WTC11 (cell line): Measurements from ENCODE around the gene CRNKL1. TPM values are rescaled to one million over a fixed set of nuclear protein-coding genes. Genes with fewer than 3 reads are reported as not detected.

Source experiments
- ATAC-seq: fragments of 200-7000 bp; cut with Tn5 transposase; 2 replicates; pipeline ENCODE4 v1.10.0; 2021; ENCODE audit warnings: mild to moderate bottlenecking, moderate library complexity
- CTCF ChIA-PET: fragments of 300-600 bp; sonication (Branson Sonifier 250); formaldehyde crosslinking; loops from one replicate; lab custom pipeline; 2021; ENCODE audit warnings: antibody characterized with exemption; lab: Charles Lee
- POLR2A ChIA-PET: fragments of 350-600 bp; sonication (Branson Sonifier 250); formaldehyde crosslinking; loops from one replicate; lab custom pipeline; 2021; ENCODE audit warnings: antibody characterized with exemption; lab: Charles Lee
- DNase-seq: peaks from one replicate; pipeline ENCODE4 v3.0.0; 2021; ENCODE audit warnings: low spot score
- H3K27ac Mint-ChIP-seq: 2 replicates; pipeline ENCODE4 v1.8.0; 2021; ENCODE audit warnings: mixed read lengths
- H3K27me3 Mint-ChIP-seq: 2 replicates; pipeline ENCODE4 v1.8.0; 2021; ENCODE audit warnings: low read depth, mild to moderate bottlenecking, moderate library complexity, mixed read lengths
- H3K36me3 Mint-ChIP-seq: 2 replicates; pipeline ENCODE4 v1.8.0; 2021; ENCODE audit warnings: mixed read lengths
- H3K4me1 Mint-ChIP-seq: 2 replicates; pipeline ENCODE4 v1.8.0; 2022; ENCODE audit warnings: mixed read lengths
- H3K4me3 Mint-ChIP-seq: 2 replicates; pipeline ENCODE4 v1.8.0; 2021; ENCODE audit warnings: mild to moderate bottlenecking, moderate library complexity, mixed read lengths
- H3K9me3 Mint-ChIP-seq: 2 replicates; pipeline ENCODE4 v1.8.0; 2021; ENCODE audit warnings: mixed read lengths
- ELF4 ChIP-seq: sonication (generic); formaldehyde crosslinking; IDR thresholded peaks from 2 replicates; pipeline ENCODE4 v1.8.1; 2022; ENCODE audit warnings: low read depth, mild to moderate bottlenecking, moderate library complexity, missing genetic modification reagents
- JAZF1 ChIP-seq: fragments of 250-450 bp; sonication (Bioruptor Pico); IDR thresholded peaks from 2 replicates; pipeline ENCODE4 v1.9.0; 2021; ENCODE audit warnings: moderate library complexity, mild to moderate bottlenecking, inconsistent platforms
- JUN ChIP-seq: sonication (generic); formaldehyde crosslinking; IDR thresholded peaks from 2 replicates; pipeline ENCODE4 v1.8.0; 2023; ENCODE audit warnings: mild to moderate bottlenecking, missing genetic modification reagents
- KAT7 ChIP-seq: sonication (generic); formaldehyde crosslinking; IDR thresholded peaks from 2 replicates; pipeline ENCODE4 v1.8.1; 2023; ENCODE audit warnings: missing genetic modification reagents, mild to moderate bottlenecking, borderline replicate concordance
- MYBL2 ChIP-seq: sonication (generic); formaldehyde crosslinking; IDR thresholded peaks from 2 replicates; pipeline ENCODE4 v1.8.1; 2023; ENCODE audit warnings: mild to moderate bottlenecking, moderate library complexity, missing genetic modification reagents
- NFATC4 ChIP-seq: fragments of 250-450 bp; sonication (Bioruptor Pico); IDR thresholded peaks from 2 replicates; pipeline ENCODE4 v1.9.0; 2021; ENCODE audit warnings: mild to moderate bottlenecking
- TCF7 ChIP-seq: sonication (generic); formaldehyde crosslinking; IDR thresholded peaks from 2 replicates; pipeline ENCODE4 v1.8.0; 2022; ENCODE audit warnings: mild to moderate bottlenecking, low read depth, missing genetic modification reagents, moderate library complexity
- TEAD4 ChIP-seq: sonication (generic); formaldehyde crosslinking; IDR thresholded peaks from 2 replicates; pipeline ENCODE4 v1.8.0; 2022; ENCODE audit warnings: mild to moderate bottlenecking, missing genetic modification reagents
- ZBTB21 ChIP-seq: sonication (generic); formaldehyde crosslinking; IDR thresholded peaks from 2 replicates; pipeline ENCODE4 v1.8.1; 2023; ENCODE audit warnings: mild to moderate bottlenecking, missing genetic modification reagents, borderline replicate concordance
- ZNF263 ChIP-seq: sonication (generic); formaldehyde crosslinking; IDR thresholded peaks from 2 replicates; pipeline ENCODE4 v1.8.1; 2022; ENCODE audit warnings: low read depth, mild to moderate bottlenecking, moderate library complexity, missing genetic modification reagents
- ZNF317 ChIP-seq: sonication (generic); formaldehyde crosslinking; IDR thresholded peaks from 2 replicates; pipeline ENCODE4 v1.8.1; 2023; ENCODE audit warnings: low read depth, mild to moderate bottlenecking, moderate library complexity, missing genetic modification reagents, borderline replicate concordance
- total RNA-seq: library from RNA; stranded (reverse); gene quantifications from 3 replicates; pipeline ENCODE4 v1.2.3, GENCODE V29; 2021
- TF ChIP-seq, protein P1 (sequence below): fragments of 250-450 bp; sonication (Bioruptor Pico); IDR thresholded peaks from 2 replicates; pipeline ENCODE4 v1.9.0; 2021; ENCODE audit warnings: moderate library complexity, mild to moderate bottlenecking, inconsistent platforms, borderline replicate concordance
- TF ChIP-seq, protein P2 (sequence below): sonication (generic); formaldehyde crosslinking; IDR thresholded peaks from 2 replicates; pipeline ENCODE4 v1.8.0; 2022; ENCODE audit warnings: mild to moderate bottlenecking, missing genetic modification reagents
- TF ChIP-seq, protein P3 (sequence below): fragments of 250-450 bp; sonication (Bioruptor Pico); IDR thresholded peaks from 2 replicates; pipeline ENCODE4 v2.1.2; 2022; ENCODE audit warnings: mild to moderate bottlenecking, moderate library complexity
- TF ChIP-seq, protein P4 (sequence below): sonication (generic); formaldehyde crosslinking; IDR thresholded peaks from 2 replicates; pipeline ENCODE4 v1.8.1; 2023; ENCODE audit warnings: mild to moderate bottlenecking, moderate library complexity, missing genetic modification reagents
- TF ChIP-seq, protein P5 (sequence below): fragments of 200-600 bp; IDR thresholded peaks from 2 replicates; pipeline ENCODE4 v1.8.0; 2022; ENCODE audit warnings: antibody characterized with exemption
- TF ChIP-seq, protein P6 (sequence below): sonication (generic); formaldehyde crosslinking; IDR thresholded peaks from 2 replicates; pipeline ENCODE4 v1.8.1; 2023; ENCODE audit warnings: mild to moderate bottlenecking, missing genetic modification reagents

The CRNKL1 gene
- total RNA-seq, 1 experiment from 2014 or later, result 22.2 TPM

DNA sequence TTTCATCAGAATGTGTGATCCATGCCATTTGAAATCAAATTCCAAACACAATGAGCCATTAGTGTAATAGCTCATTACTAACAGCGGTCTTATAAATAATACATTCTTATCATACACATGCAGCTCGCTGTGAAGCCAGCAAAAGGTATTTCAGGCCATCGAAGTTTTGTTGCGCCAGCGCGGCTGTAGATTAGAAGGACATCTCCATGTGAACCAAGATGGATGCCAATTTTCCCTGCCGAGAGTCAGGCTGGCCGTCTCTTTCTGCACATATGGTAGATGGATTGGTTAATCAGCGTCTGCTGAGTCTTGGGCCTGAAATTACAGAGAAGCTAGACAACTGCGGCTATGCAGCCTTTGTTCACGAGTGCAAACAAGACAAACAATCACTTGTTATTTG lies 44.2 kb upstream of the CRNKL1 start:
- Mint-ChIP-seq H3K36me3 (no peaks in the 10 kb centered on the region), H3K4me3 (no peak overlapping the region), H3K27me3 (no peaks in the 10 kb centered on the region; the same call in 1 of the 2 replicates), H3K27ac (no peak overlapping the region), H3K4me1 (no peaks in the 10 kb centered on the region), H3K9me3 (no peaks in the 10 kb centered on the region)
- DNase-seq (no peak), ATAC-seq (no peak)
- ChIA-PET CTCF (interaction anchor here (1.6 kb wide), 1 partner anchor 497 kb away, joined by 3 read pairs; no protein-coding TSS in a partner anchor), POLR2A (no interaction called here)
- TF ChIP-seq, protein P1, sequence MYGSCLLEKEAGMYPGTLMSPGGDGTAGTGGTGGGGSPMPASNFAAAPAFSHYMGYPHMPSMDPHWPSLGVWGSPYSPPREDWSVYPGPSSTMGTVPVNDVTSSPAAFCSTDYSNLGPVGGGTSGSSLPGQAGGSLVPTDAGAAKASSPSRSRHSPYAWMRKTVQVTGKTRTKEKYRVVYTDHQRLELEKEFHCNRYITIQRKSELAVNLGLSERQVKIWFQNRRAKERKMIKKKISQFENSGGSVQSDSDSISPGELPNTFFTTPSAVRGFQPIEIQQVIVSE, result no peak
- no peak for TF ChIP-seq TEAD4 (CRISPR knock-in tag)

DNA sequence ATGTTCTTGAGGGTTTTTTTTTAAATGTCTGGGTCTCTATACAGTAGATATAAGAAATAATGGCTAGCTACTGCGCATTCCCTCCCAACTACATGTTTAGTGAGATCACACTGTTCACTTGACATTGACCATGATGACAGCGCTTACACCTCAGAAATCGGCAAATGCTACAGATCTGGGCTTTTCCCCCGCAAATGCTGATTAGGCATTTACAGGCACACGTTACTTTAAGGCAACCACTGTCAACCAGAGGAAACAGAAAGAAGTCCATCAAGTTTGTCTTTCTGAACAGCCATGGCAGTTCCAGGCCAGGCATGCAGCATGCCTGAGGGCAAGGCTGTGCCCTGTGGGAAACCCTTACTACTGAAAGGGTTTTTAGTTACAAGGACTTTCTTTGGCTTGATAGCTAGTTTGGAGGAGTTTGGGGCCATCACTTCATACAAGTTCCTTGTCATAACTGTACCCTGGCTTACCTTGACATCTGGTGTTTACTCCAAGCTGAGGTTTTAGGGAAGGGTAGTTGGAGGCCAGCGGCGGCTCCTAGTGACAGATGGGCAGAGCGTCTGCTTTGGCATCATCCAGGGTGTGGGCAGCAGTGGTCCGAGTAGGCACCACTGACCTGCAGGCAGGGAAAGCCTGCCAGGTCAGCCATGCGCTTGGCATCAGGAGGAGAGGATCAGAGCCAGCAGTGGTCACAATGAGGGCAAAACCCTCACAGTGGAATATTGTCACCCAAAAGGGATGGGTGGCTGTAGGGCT lies 43.0 kb upstream of the CRNKL1 start:
- no peak overlapping the region for H3K27ac Mint-ChIP-seq
- CTCF ChIA-PET, result no interaction called here
- H3K36me3 Mint-ChIP-seq, result no peaks in the 10 kb centered on the region
- POLR2A ChIA-PET, result no interaction called here
- no peak overlapping the region for H3K4me3 Mint-ChIP-seq
- DNase-seq (no peak), ATAC-seq (no peak)
- H3K27me3 Mint-ChIP-seq, result no peaks in the 10 kb centered on the region; the same call in 1 of the 2 replicates
- H3K9me3 Mint-ChIP-seq, result no peaks in the 10 kb centered on the region
- H3K4me1 Mint-ChIP-seq, result no peaks in the 10 kb centered on the region
- TF ChIP-seq, protein P2, sequence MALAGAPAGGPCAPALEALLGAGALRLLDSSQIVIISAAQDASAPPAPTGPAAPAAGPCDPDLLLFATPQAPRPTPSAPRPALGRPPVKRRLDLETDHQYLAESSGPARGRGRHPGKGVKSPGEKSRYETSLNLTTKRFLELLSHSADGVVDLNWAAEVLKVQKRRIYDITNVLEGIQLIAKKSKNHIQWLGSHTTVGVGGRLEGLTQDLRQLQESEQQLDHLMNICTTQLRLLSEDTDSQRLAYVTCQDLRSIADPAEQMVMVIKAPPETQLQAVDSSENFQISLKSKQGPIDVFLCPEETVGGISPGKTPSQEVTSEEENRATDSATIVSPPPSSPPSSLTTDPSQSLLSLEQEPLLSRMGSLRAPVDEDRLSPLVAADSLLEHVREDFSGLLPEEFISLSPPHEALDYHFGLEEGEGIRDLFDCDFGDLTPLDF, result no peak
- no peak for TF ChIP-seq NFATC4 (CRISPR knock-in tag)
- TF ChIP-seq JAZF1 (CRISPR knock-in tag), result no peak
- no peak for TF ChIP-seq TEAD4 (CRISPR knock-in tag)
- TF ChIP-seq TCF7 (CRISPR knock-in tag), result no peak
- TF ChIP-seq ZBTB21, result no peak
- no peak for TF ChIP-seq KAT7
- TF ChIP-seq, protein P3, sequence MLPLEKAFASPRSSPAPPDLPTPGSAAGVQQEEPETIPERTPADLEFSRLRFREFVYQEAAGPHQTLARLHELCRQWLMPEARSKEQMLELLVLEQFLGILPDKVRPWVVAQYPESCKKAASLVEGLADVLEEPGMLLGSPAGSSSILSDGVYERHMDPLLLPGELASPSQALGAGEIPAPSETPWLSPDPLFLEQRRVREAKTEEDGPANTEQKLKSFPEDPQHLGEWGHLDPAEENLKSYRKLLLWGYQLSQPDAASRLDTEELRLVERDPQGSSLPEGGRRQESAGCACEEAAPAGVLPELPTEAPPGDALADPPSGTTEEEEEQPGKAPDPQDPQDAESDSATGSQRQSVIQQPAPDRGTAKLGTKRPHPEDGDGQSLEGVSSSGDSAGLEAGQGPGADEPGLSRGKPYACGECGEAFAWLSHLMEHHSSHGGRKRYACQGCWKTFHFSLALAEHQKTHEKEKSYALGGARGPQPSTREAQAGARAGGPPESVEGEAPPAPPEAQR (CRISPR knock-in tag), result no peak
- TF ChIP-seq, protein P4, sequence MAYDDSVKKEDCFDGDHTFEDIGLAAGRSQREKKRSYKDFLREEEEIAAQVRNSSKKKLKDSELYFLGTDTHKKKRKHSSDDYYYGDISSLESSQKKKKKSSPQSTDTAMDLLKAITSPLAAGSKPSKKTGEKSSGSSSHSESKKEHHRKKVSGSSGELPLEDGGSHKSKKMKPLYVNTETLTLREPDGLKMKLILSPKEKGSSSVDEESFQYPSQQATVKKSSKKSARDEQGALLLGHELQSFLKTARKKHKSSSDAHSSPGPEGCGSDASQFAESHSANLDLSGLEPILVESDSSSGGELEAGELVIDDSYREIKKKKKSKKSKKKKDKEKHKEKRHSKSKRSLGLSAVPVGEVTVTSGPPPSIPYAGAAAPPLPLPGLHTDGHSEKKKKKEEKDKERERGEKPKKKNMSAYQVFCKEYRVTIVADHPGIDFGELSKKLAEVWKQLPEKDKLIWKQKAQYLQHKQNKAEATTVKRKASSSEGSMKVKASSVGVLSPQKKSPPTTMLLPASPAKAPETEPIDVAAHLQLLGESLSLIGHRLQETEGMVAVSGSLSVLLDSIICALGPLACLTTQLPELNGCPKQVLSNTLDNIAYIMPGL (CRISPR knock-in tag), result no peak
- no peak for TF ChIP-seq ELF4
- no peak for TF ChIP-seq JUN
- TF ChIP-seq, protein P5, sequence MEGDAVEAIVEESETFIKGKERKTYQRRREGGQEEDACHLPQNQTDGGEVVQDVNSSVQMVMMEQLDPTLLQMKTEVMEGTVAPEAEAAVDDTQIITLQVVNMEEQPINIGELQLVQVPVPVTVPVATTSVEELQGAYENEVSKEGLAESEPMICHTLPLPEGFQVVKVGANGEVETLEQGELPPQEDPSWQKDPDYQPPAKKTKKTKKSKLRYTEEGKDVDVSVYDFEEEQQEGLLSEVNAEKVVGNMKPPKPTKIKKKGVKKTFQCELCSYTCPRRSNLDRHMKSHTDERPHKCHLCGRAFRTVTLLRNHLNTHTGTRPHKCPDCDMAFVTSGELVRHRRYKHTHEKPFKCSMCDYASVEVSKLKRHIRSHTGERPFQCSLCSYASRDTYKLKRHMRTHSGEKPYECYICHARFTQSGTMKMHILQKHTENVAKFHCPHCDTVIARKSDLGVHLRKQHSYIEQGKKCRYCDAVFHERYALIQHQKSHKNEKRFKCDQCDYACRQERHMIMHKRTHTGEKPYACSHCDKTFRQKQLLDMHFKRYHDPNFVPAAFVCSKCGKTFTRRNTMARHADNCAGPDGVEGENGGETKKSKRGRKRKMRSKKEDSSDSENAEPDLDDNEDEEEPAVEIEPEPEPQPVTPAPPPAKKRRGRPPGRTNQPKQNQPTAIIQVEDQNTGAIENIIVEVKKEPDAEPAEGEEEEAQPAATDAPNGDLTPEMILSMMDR, result no peak
- TF ChIP-seq MYBL2 (CRISPR knock-in tag), result no peak
- no peak for TF ChIP-seq ZNF317
- TF ChIP-seq ZNF263 (CRISPR knock-in tag), result no peak
- TF ChIP-seq, protein P6, sequence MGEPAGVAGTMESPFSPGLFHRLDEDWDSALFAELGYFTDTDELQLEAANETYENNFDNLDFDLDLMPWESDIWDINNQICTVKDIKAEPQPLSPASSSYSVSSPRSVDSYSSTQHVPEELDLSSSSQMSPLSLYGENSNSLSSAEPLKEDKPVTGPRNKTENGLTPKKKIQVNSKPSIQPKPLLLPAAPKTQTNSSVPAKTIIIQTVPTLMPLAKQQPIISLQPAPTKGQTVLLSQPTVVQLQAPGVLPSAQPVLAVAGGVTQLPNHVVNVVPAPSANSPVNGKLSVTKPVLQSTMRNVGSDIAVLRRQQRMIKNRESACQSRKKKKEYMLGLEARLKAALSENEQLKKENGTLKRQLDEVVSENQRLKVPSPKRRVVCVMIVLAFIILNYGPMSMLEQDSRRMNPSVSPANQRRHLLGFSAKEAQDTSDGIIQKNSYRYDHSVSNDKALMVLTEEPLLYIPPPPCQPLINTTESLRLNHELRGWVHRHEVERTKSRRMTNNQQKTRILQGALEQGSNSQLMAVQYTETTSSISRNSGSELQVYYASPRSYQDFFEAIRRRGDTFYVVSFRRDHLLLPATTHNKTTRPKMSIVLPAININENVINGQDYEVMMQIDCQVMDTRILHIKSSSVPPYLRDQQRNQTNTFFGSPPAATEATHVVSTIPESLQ (CRISPR knock-in tag), result no peak
